ENCODE data around the gene ADIRF. TPM values are rescaled to one million over a fixed set of nuclear protein-coding genes. Genes with fewer than 3 reads are reported as not detected.
"Not testable (repeated sequence)": the region's sequence is repeated elsewhere in the genome, so short reads cannot be mapped to it uniquely, and the experiment has no call there.

Gene ADIRF
- total RNA-seq, 1 donor from 2014 or later, result not detected

DNA sequence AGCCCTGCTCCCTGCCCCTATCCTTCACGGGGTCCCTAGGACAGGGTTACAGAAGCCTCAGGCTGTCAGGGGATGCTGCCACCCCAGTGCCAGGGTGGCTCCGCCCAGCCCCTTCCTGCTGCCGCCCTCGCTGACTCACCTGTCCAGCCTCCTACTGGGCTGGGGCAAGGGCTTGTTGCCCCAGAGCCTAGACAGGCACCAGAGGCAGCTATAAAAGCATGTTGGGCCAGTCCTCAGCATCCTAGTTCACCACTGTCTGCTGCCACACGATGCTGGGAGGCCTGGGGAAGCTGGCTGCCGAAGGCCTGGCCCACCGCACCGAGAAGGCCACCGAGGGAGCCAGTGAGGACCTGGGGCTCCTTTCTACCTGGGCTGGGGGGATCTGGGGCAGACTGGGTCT, 51.8 kb downstream of the ADIRF start, which contains the start of gene FAM25A:
Gene FAM25A (plus strand): TSS at position 239 of the 400 bp plus-strand sequence. CDS start 31 bp downstream, at position 270.
- intact Hi-C loops (cut with micrococcal nuclease), result not testable (repeated sequence)

Other genes starting within 250 kb of the ADIRF start
- gene BMPR1A, start 211.9 kb upstream of the ADIRF start, total RNA-seq, result 8.9 and 9.0 TPM in 2 replicates
- not detected in 2 replicates for gene MMRN2, start 10.9 kb upstream of the ADIRF start, total RNA-seq
- 0.29 TPM in 1 of 2 replicates, not detected in the other for gene SNCG, start 9.9 kb upstream of the ADIRF start, total RNA-seq
- gene FAM25A, start 51.8 kb downstream of the ADIRF start, total RNA-seq, result not detected in 2 replicates
- gene GLUD1, start 126.4 kb downstream of the ADIRF start, total RNA-seq, result 108 and 110 TPM in 2 replicates
- gene SHLD2, start 126.7 kb downstream of the ADIRF start, total RNA-seq, result 34.7 and 35.2 TPM in 2 replicates

Measured in T-helper 1 cell treated with Interleukin-12 subunit alpha and Interleukin-12 subunit beta and Interleukin-4 antibody, amounts not matched to agents 30 ng/mL and 1 ng/mL, for 36 hours (primary cell).